Measurements from ENCODE around the gene PIP5K1C. TPM values are rescaled to one million over a fixed set of nuclear protein-coding genes. Genes with fewer than 3 reads are reported as not detected.
A peak's percentile ranks its signal among the peaks of the same experiment; 100 is the strongest.
"Not testable (repeated sequence)": the region's sequence is repeated elsewhere in the genome, so short reads cannot be mapped to it uniquely, and the experiment has no call there.

Gene PIP5K1C
- total RNA-seq, 2 experiments from 2014 or later, result 23.9 to 37.7 TPM

GRCh38 chr19:3632098-3632497, 68.2 kb downstream of the PIP5K1C start:
- ATAC-seq (no peak), DNase-seq (no peak)
- Mint-ChIP-seq H3K9me3 (ENCODE audit: low read depth) (no peaks in the 10 kb centered on the region), H3K27me3 (no peaks in the 10 kb centered on the region), H3K4me3 (no peak overlapping the region), H3K36me3 (no peaks in the 10 kb centered on the region), H3K27ac (no peak overlapping the region), H3K4me1 (peaks cover under 1% of the 10 kb centered on the region)
- CTCF ChIA-PET, result interaction anchor here (1.5 kb wide), 1 partner anchor 34 kb away, joined by 3 read pairs; no protein-coding TSS in a partner anchor

- no peaks in the 10 kb centered on the region for H3K27me3 Mint-ChIP-seq
- CTCF ChIA-PET, result no interaction called here
- no peak overlapping the region for H3K27ac Mint-ChIP-seq
- no peaks in the 10 kb centered on the region for H3K36me3 Mint-ChIP-seq
- no peaks in the 10 kb centered on the region for H3K9me3 Mint-ChIP-seq (ENCODE audit: low read depth)
- ATAC-seq (no peak), DNase-seq (no peak)
- H3K4me1 Mint-ChIP-seq, result peaks cover 4% of the 10 kb centered on the region
- H3K4me3 Mint-ChIP-seq, result no peak overlapping the region
Measured at GRCh38 chr19:3631053-3631861, 69.0 kb downstream of the PIP5K1C start.

GRCh38 chr19:3628766-3629165, 71.5 kb downstream of the PIP5K1C start:
- ATAC-seq; H3K27ac Mint-ChIP-seq; H3K27me3 Mint-ChIP-seq; H3K4me3 Mint-ChIP-seq; H3K36me3 Mint-ChIP-seq; DNase-seq; H3K9me3 Mint-ChIP-seq (ENCODE audit: low read depth): not testable (repeated sequence)
- H3K4me1 Mint-ChIP-seq, result peaks cover 24% of the 10 kb centered on the region
- CTCF ChIA-PET, result interaction anchor here (0.7 kb wide), 1 partner anchor 38 kb away, joined by 3 read pairs; no protein-coding TSS in a partner anchor

- H3K4me1 Mint-ChIP-seq, result peaks cover 24% of the 10 kb centered on the region
- peak overlapping the region; percentile 98 for H3K27ac Mint-ChIP-seq
- no peak for DNase-seq
- peaks cover 3% of the 10 kb centered on the region for H3K36me3 Mint-ChIP-seq
- H3K4me3 Mint-ChIP-seq, result peak overlapping the region; percentile 86
- no peaks in the 10 kb centered on the region for H3K9me3 Mint-ChIP-seq (ENCODE audit: low read depth)
- CTCF ChIA-PET, result interaction anchor here (0.6 to 1.6 kb wide), 7 partner anchors 9 to 195 kb away, joined by 3 to 4 read pairs (median 3); no protein-coding TSS in a partner anchor
- ATAC-seq, result no peak
- H3K27me3 Mint-ChIP-seq, result no peaks in the 10 kb centered on the region
Measured at GRCh38 chr19:3627351-3627723, 72.9 kb downstream of the PIP5K1C start.

- peak; percentile 98 for ATAC-seq
- Mint-ChIP-seq H3K36me3 (peaks cover 5% of the 10 kb centered on the region), H3K9me3 (ENCODE audit: low read depth) (no peaks in the 10 kb centered on the region), H3K4me3 (peak within 1 kb of the TSS; percentile 86), H3K4me1 (peaks cover 24% of the 10 kb centered on the region), H3K27me3 (no peaks in the 10 kb centered on the region), H3K27ac (peak within 1 kb of the TSS; percentile 98)
- DNase-seq, result peak; percentile 99
- CTCF ChIA-PET, result interaction anchor here (0.6 to 1.6 kb wide), 7 partner anchors 10 to 195 kb away, joined by 3 to 4 read pairs (median 3); no protein-coding TSS in a partner anchor
Measured at GRCh38 chr19:3626473-3627350, 73.6 kb downstream of the PIP5K1C start, which contains the start of gene CACTIN. Gene CACTIN (minus strand): TSS chr19:3626790. CDS start chr19:3626762, 28 bp downstream.

GRCh38 chr19:3625996-3626472, 74.2 kb downstream of the PIP5K1C start:
- Mint-ChIP-seq H3K4me1 (peaks cover 24% of the 10 kb centered on the region), H3K27ac (peak overlapping the region; percentile 98), H3K36me3 (peaks cover 5% of the 10 kb centered on the region), H3K4me3 (peak overlapping the region; percentile 86), H3K27me3 (no peaks in the 10 kb centered on the region), H3K9me3 (ENCODE audit: low read depth) (no peaks in the 10 kb centered on the region)
- peak; percentile 3 for ATAC-seq
- no peak for DNase-seq
- CTCF ChIA-PET, result no interaction called here

GRCh38 chr19:3623716-3624115, 76.6 kb downstream of the PIP5K1C start:
- Mint-ChIP-seq H3K4me1 (peaks cover 24% of the 10 kb centered on the region), H3K27ac (no peak overlapping the region), H3K9me3 (ENCODE audit: low read depth) (no peaks in the 10 kb centered on the region), H3K4me3 (no peak overlapping the region), H3K36me3 (peaks cover 5% of the 10 kb centered on the region), H3K27me3 (no peaks in the 10 kb centered on the region)
- DNase-seq (no peak), ATAC-seq (no peak)
- CTCF ChIA-PET, result no interaction called here

- CTCF ChIA-PET, result no interaction called here
- no peak overlapping the region for H3K27ac Mint-ChIP-seq
- peaks cover 5% of the 10 kb centered on the region for H3K36me3 Mint-ChIP-seq
- peaks cover 24% of the 10 kb centered on the region for H3K4me1 Mint-ChIP-seq
- no peaks in the 10 kb centered on the region for H3K9me3 Mint-ChIP-seq (ENCODE audit: low read depth)
- no peaks in the 10 kb centered on the region for H3K27me3 Mint-ChIP-seq
- DNase-seq, result no peak
- no peak overlapping the region for H3K4me3 Mint-ChIP-seq
- no peak for ATAC-seq
Measured at GRCh38 chr19:3622224-3622623, 78.0 kb downstream of the PIP5K1C start.

- Mint-ChIP-seq H3K36me3 (peaks cover 5% of the 10 kb centered on the region), H3K4me1 (peaks cover 21% of the 10 kb centered on the region), H3K27ac (no peak overlapping the region), H3K9me3 (ENCODE audit: low read depth) (no peaks in the 10 kb centered on the region), H3K4me3 (no peak overlapping the region), H3K27me3 (no peaks in the 10 kb centered on the region)
- CTCF ChIA-PET, result no interaction called here
- no peak for DNase-seq
- no peak for ATAC-seq
Measured at GRCh38 chr19:3621689-3622088, 78.6 kb downstream of the PIP5K1C start.

- H3K4me1 Mint-ChIP-seq, result peaks cover 18% of the 10 kb centered on the region
- peaks cover 5% of the 10 kb centered on the region for H3K36me3 Mint-ChIP-seq
- H3K27me3 Mint-ChIP-seq, result no peaks in the 10 kb centered on the region
- ATAC-seq (no peak), DNase-seq (no peak)
- CTCF ChIA-PET, result no interaction called here
- H3K9me3 Mint-ChIP-seq (ENCODE audit: low read depth), result no peaks in the 10 kb centered on the region
- H3K4me3 Mint-ChIP-seq, result no peak overlapping the region
- no peak overlapping the region for H3K27ac Mint-ChIP-seq
Measured at GRCh38 chr19:3620817-3621547, 79.3 kb downstream of the PIP5K1C start.

GRCh38 chr19:3620145-3620816, 80.0 kb downstream of the PIP5K1C start:
- no peak overlapping the region for H3K27ac Mint-ChIP-seq
- no peak overlapping the region for H3K4me3 Mint-ChIP-seq
- H3K9me3 Mint-ChIP-seq (ENCODE audit: low read depth), result no peaks in the 10 kb centered on the region
- CTCF ChIA-PET, result interaction anchor here (1.7 kb wide), 1 partner anchor 15 kb away, joined by 3 read pairs; no protein-coding TSS in a partner anchor
- peaks cover 11% of the 10 kb centered on the region for H3K4me1 Mint-ChIP-seq
- DNase-seq (no peak), ATAC-seq (no peak)
- H3K36me3 Mint-ChIP-seq, result peaks cover 5% of the 10 kb centered on the region
- H3K27me3 Mint-ChIP-seq, result no peaks in the 10 kb centered on the region

GRCh38 chr19:3619631-3620012, 80.6 kb downstream of the PIP5K1C start:
- no peak overlapping the region for H3K4me3 Mint-ChIP-seq
- peaks cover 7% of the 10 kb centered on the region for H3K4me1 Mint-ChIP-seq
- ATAC-seq (no peak), DNase-seq (no peak)
- no peaks in the 10 kb centered on the region for H3K27me3 Mint-ChIP-seq
- CTCF ChIA-PET, result interaction anchor here (1.4 to 1.9 kb wide), 3 partner anchors 15 to 46 kb away, joined by 3 to 9 read pairs (median 3); no protein-coding TSS in a partner anchor
- H3K27ac Mint-ChIP-seq, result no peak overlapping the region
- peaks cover 5% of the 10 kb centered on the region for H3K36me3 Mint-ChIP-seq
- no peaks in the 10 kb centered on the region for H3K9me3 Mint-ChIP-seq (ENCODE audit: low read depth)
